HG03135 (cell line): ENCODE results near the gene LRRC1.

Source experiments
- ATAC-seq: cut with Tn5 transposase; IDR thresholded peaks from one replicate; pipeline ENCODE4 v1.9.1; 2021; ENCODE audit warnings: mild to moderate bottlenecking, moderate library complexity; ENCODE audit not compliant: unreplicated experiment

Gene LRRC1

DNA sequence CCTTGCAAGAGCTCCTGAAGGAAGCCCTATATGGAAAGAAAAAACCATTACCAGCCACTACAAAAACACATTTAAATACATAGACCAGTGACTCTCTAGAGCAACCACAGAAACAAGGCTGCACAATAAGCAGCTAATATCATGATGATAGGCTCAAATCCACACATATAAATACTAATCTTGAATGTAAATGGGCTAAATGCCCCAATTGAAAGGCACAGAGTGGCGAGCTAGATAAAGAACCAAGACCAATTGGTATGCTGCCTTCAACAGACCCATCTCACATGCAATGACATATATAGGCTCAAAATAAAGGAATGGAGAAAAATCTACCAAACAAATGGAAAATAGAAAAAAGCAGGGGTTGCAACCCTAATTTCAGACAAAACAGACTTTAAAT, 153.0 kb downstream of the LRRC1 start:
- ATAC-seq = no peak

DNA sequence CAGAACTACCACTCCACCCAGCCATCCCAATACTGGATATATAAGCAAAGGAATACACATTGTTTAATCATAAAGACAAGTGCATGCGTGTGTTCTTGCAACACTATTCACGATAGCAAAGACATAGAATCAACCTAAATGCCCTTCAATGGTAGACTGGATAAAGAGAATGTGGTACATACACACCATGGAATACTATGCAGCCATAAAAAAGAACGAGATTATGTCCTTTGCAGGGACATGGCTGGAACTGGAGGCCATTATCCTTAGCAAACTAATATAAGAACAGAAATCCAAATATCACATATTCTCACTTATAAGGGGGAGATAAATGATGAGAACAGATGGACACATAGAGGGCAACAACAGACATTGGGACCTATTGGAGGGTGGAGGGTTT, 156.6 kb downstream of the LRRC1 start:
- ATAC-seq = no peak

DNA sequence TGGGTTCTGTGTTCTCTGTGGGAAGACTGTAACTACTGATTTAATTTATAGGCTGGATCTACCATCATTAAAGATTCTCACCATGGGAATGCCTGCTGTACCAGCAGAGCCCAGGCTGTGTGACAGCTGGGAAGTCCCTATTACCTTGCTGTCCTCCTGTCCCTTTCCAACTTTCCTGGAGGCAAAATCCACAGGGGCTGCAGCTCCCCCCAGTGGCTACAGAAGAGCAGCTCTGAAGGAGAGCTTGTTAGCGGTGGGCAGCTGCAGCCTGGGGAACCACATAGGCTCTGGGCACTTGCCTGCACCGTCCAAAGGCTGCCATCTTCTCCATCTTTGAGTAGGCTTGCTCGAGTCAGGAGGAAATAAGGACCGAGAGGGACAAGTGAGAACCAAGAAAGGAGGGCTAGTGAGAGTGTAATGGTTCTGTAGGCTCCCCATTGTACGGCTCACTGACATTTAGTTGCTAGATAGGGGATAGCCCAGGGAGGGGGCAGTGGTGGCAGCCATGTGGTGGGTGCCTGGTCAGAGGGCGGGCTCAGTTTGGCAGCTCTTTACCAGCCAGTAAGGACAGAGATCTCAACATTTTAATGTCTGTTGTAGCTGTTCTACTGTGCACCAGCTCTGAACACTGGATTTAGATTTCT, 161.4 kb downstream of the LRRC1 start:
- ATAC-seq = peak; percentile 80

DNA sequence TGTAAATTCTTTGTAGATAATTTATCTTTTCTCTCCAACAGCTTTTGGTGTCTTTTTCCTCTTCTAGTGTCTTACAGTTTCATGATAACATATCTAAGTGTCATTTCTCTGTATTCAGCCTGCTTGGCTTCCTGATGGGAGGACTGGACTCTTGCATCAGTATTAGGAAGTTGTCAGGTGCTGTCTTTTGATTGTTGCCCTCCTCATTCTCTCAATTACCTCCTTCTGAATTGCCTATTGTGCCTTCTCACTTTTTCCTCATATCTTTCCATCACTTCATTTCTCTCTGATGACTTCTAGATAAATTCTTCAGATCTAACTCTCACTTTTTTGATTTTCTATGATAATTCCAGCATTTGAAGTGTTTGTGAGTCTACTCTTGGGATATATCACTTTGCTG, 162.0 kb downstream of the LRRC1 start:
- ATAC-seq = no peak

DNA sequence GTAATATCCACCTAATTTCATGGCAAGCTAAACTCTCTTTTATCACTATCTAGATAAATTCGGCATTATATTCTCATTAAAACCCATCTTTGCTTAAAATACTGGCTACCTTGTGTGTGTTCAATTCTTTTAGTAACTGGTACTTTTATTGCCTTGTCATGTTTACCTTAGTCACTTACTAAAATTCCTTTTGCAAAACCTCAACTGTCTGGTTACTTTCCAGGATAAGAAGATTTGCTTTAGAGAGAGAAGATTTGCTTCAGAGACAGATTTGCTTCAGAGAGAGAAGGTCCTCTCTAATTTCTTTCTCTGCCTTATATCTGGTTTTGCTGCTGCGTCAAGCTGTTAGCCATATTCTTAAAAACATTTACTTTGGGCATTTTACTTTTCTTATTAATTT, 164.9 kb downstream of the LRRC1 start:
- no peak for ATAC-seq

DNA sequence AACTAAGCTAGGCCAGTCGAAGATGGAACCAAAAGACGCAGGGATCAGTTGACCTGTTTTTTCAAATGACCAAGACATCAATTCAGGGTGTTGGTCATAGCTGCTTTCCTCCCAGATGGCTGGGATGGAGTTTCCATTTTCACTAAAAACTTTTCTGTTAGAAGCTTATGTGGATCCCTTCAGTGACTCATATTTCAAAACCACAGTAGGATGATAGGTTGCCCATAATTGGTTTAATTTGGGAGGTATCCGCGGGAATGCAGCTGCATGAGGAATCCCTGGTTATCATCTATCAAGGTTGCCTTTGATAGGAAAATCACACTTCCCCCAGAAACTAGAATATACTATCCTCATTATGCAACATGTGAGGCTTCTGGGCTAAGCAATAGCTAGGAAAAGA, 165.5 kb downstream of the LRRC1 start:
- ATAC-seq = no peak

- no peak for ATAC-seq
Measured at GRCh38 chr6:53961679-53962370, 167.0 kb downstream of the LRRC1 start.

DNA sequence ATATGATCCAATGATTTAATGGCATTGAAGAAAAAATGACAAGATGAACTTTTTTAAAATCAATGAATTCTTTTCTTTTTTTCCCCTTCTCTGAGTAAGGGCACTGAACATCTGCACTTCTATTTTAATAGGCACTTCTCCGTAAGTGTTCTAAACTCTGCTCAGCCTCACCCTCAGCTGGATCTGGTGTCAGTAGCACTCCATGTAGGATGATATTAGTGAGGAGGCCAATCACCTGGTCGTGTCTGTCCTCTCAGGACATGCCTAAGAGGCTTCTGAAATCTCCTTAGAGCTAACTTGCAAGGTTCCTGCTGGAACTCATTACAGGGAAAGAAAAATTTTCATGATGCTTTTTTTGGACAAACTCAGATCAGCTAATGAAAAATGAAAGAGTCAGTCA, 167.8 kb downstream of the LRRC1 start:
- ATAC-seq = no peak

GRCh38 chr6:53967415-53967814, 172.6 kb downstream of the LRRC1 start:
- no peak for ATAC-seq
